ENCODE data around the gene F7.

Gene F7

GRCh38 chr13:113129480-113129879 is 23.9 kb downstream of the F7 start:
- Histone ChIP-seq H3K4me3 (ENCODE audit: low read length) (no peak overlapping the region), H3K9ac (ENCODE audit: low read length) (no peak overlapping the region), H3K9me3 (ENCODE audit: control insufficient read depth, low read length) (no peaks in the 10 kb centered on the region), H3K27me3 (ENCODE audit: control insufficient read depth, insufficient read depth, low read length) (peaks cover 15% of the 10 kb centered on the region), H3K4me1 (ENCODE audit: control insufficient read depth, insufficient read depth, low read length) (no peaks in the 10 kb centered on the region), H3K36me3 (ENCODE audit: control insufficient read depth, insufficient read depth, low read length) (no peaks in the 10 kb centered on the region)

GRCh38 chr13:113129921-113130750 is 24.5 kb downstream of the F7 start:
- H3K36me3 ChIP-seq (ENCODE audit: control insufficient read depth, insufficient read depth, low read length), result no peaks in the 10 kb centered on the region
- H3K4me3 ChIP-seq (ENCODE audit: low read length), result no peak overlapping the region
- no peaks in the 10 kb centered on the region for H3K9me3 ChIP-seq (ENCODE audit: control insufficient read depth, low read length)
- H3K4me1 ChIP-seq (ENCODE audit: control insufficient read depth, insufficient read depth, low read length), result no peaks in the 10 kb centered on the region
- H3K27me3 ChIP-seq (ENCODE audit: control insufficient read depth, insufficient read depth, low read length), result peaks cover 15% of the 10 kb centered on the region
- no peak overlapping the region for H3K9ac ChIP-seq (ENCODE audit: low read length)

GRCh38 chr13:113135281-113135760 is 29.7 kb downstream of the F7 start:
- H3K27me3 ChIP-seq (ENCODE audit: control insufficient read depth, insufficient read depth, low read length), result peaks cover 3% of the 10 kb centered on the region
- H3K4me3 ChIP-seq (ENCODE audit: low read length), result no peak overlapping the region
- H3K9me3 ChIP-seq (ENCODE audit: control insufficient read depth, low read length), result no peaks in the 10 kb centered on the region
- no peak overlapping the region for H3K9ac ChIP-seq (ENCODE audit: low read length)
- H3K36me3 ChIP-seq (ENCODE audit: control insufficient read depth, insufficient read depth, low read length), result no peaks in the 10 kb centered on the region
- H3K4me1 ChIP-seq (ENCODE audit: control insufficient read depth, insufficient read depth, low read length), result no peaks in the 10 kb centered on the region

- H3K9me3 ChIP-seq (ENCODE audit: control insufficient read depth, low read length), result no peaks in the 10 kb centered on the region
- no peak overlapping the region for H3K9ac ChIP-seq (ENCODE audit: low read length)
- H3K27me3 ChIP-seq (ENCODE audit: control insufficient read depth, insufficient read depth, low read length), result no peaks in the 10 kb centered on the region
- no peaks in the 10 kb centered on the region for H3K36me3 ChIP-seq (ENCODE audit: control insufficient read depth, insufficient read depth, low read length)
- no peak overlapping the region for H3K4me3 ChIP-seq (ENCODE audit: low read length)
- no peaks in the 10 kb centered on the region for H3K4me1 ChIP-seq (ENCODE audit: control insufficient read depth, insufficient read depth, low read length)
These were observed 32.2 kb downstream of the F7 start for GRCh38 chr13:113137691-113138298.

- no peaks in the 10 kb centered on the region for H3K27me3 ChIP-seq (ENCODE audit: control insufficient read depth, insufficient read depth, low read length)
- no peak overlapping the region for H3K4me3 ChIP-seq (ENCODE audit: low read length)
- no peaks in the 10 kb centered on the region for H3K9me3 ChIP-seq (ENCODE audit: control insufficient read depth, low read length)
- H3K36me3 ChIP-seq (ENCODE audit: control insufficient read depth, insufficient read depth, low read length), result no peaks in the 10 kb centered on the region
- no peak overlapping the region for H3K9ac ChIP-seq (ENCODE audit: low read length)
- no peaks in the 10 kb centered on the region for H3K4me1 ChIP-seq (ENCODE audit: control insufficient read depth, insufficient read depth, low read length)
These were observed 33.4 kb downstream of the F7 start for GRCh38 chr13:113138792-113139551.

GRCh38 chr13:113139577-113139976 is 34.0 kb downstream of the F7 start:
- H3K4me3 ChIP-seq (ENCODE audit: low read length), result no peak overlapping the region
- no peaks in the 10 kb centered on the region for H3K27me3 ChIP-seq (ENCODE audit: control insufficient read depth, insufficient read depth, low read length)
- no peak overlapping the region for H3K9ac ChIP-seq (ENCODE audit: low read length)
- no peaks in the 10 kb centered on the region for H3K9me3 ChIP-seq (ENCODE audit: control insufficient read depth, low read length)
- H3K36me3 ChIP-seq (ENCODE audit: control insufficient read depth, insufficient read depth, low read length), result no peaks in the 10 kb centered on the region
- no peaks in the 10 kb centered on the region for H3K4me1 ChIP-seq (ENCODE audit: control insufficient read depth, insufficient read depth, low read length)

- Histone ChIP-seq H3K4me3 (ENCODE audit: low read length) (no peak overlapping the region), H3K27me3 (ENCODE audit: control insufficient read depth, insufficient read depth, low read length) (no peaks in the 10 kb centered on the region), H3K9ac (ENCODE audit: low read length) (no peak overlapping the region), H3K9me3 (ENCODE audit: control insufficient read depth, low read length) (no peaks in the 10 kb centered on the region), H3K36me3 (ENCODE audit: control insufficient read depth, insufficient read depth, low read length) (no peaks in the 10 kb centered on the region), H3K4me1 (ENCODE audit: control insufficient read depth, insufficient read depth, low read length) (no peaks in the 10 kb centered on the region)
These were observed 35.3 kb downstream of the F7 start for GRCh38 chr13:113140677-113141600.

- no peak overlapping the region for H3K9ac ChIP-seq (ENCODE audit: low read length)
- H3K27me3 ChIP-seq (ENCODE audit: control insufficient read depth, insufficient read depth, low read length), result no peaks in the 10 kb centered on the region
- no peaks in the 10 kb centered on the region for H3K4me1 ChIP-seq (ENCODE audit: control insufficient read depth, insufficient read depth, low read length)
These were observed 36.0 kb downstream of the F7 start for GRCh38 chr13:113141601-113141970.

GRCh38 chr13:113142876-113143275 is 37.3 kb downstream of the F7 start:
- Histone ChIP-seq H3K9me3 (ENCODE audit: control insufficient read depth, low read length) (no peaks in the 10 kb centered on the region), H3K9ac (ENCODE audit: low read length) (no peak overlapping the region), H3K36me3 (ENCODE audit: control insufficient read depth, insufficient read depth, low read length) (no peaks in the 10 kb centered on the region), H3K4me1 (ENCODE audit: control insufficient read depth, insufficient read depth, low read length) (no peaks in the 10 kb centered on the region), H3K4me3 (ENCODE audit: low read length) (no peak overlapping the region), H3K27me3 (ENCODE audit: control insufficient read depth, insufficient read depth, low read length) (no peaks in the 10 kb centered on the region)

More at GRCh38 chr13:113141601-113141970, 36.0 kb downstream of the F7 start:
- Histone ChIP-seq H3K9me3 (ENCODE audit: control insufficient read depth, low read length) (no peaks in the 10 kb centered on the region), H3K4me3 (ENCODE audit: low read length) (no peak overlapping the region), H3K36me3 (ENCODE audit: control insufficient read depth, insufficient read depth, low read length) (no peaks in the 10 kb centered on the region)

- Histone ChIP-seq H3K36me3 (ENCODE audit: control insufficient read depth, insufficient read depth, low read length) (no peaks in the 10 kb centered on the region), H3K4me3 (ENCODE audit: low read length) (no peak overlapping the region), H3K9ac (ENCODE audit: low read length) (no peak overlapping the region), H3K4me1 (ENCODE audit: control insufficient read depth, insufficient read depth, low read length) (no peaks in the 10 kb centered on the region), H3K9me3 (ENCODE audit: control insufficient read depth, low read length) (no peaks in the 10 kb centered on the region), H3K27me3 (ENCODE audit: control insufficient read depth, insufficient read depth, low read length) (no peaks in the 10 kb centered on the region)
These were observed 38.1 kb downstream of the F7 start for GRCh38 chr13:113143466-113144254.

- Histone ChIP-seq H3K4me1 (ENCODE audit: control insufficient read depth, insufficient read depth, low read length) (no peaks in the 10 kb centered on the region), H3K27me3 (ENCODE audit: control insufficient read depth, insufficient read depth, low read length) (no peaks in the 10 kb centered on the region), H3K9me3 (ENCODE audit: control insufficient read depth, low read length) (no peaks in the 10 kb centered on the region), H3K36me3 (ENCODE audit: control insufficient read depth, insufficient read depth, low read length) (no peaks in the 10 kb centered on the region), H3K4me3 (ENCODE audit: low read length) (no peak overlapping the region), H3K9ac (ENCODE audit: low read length) (no peak overlapping the region)
These were observed 38.7 kb downstream of the F7 start for GRCh38 chr13:113144255-113144629.

Data from mucosa of stomach (tissue), 1 donor.